AG10803 (cell line): Measurements from ENCODE around the gene GAB1.

Source experiments
- DNase-seq: peaks from one replicate; pipeline ENCODE4 v3.0.0; 2010; ENCODE audit warnings: low read depth
- H3K4me3 ChIP-seq: 2 replicates; pipeline ENCODE4 v1.5.1; 2011; ENCODE audit warnings: mild to moderate bottlenecking, low read length, control low read depth
- TF ChIP-seq, protein P1 (sequence below): conservative IDR thresholded peaks from 2 replicates; pipeline ENCODE4 v1.5.1; 2011; ENCODE audit warnings: mild to moderate bottlenecking, low read length, control low read depth, inconsistent platforms

GAB1 gene

DNA sequence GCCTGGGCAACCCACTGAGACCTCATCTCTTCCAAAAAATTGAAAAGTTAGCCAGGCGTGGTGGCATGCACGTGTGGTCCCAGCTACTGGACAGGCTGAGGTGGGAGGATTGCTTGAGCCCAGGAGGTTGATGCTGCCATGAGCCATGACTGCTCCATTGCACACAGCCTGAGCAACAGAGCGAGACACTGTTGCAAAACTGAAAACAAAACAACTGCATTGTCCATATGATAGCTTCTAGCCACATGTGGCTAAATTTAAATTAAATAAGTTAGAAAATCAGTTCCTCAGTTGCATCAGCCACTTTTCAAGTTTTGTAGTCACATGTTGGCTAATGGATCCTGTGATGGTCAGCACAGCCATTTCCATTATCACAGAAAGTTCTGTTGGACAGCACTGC is 67.9 kb downstream of the GAB1 start:
- no peak overlapping the region for H3K4me3 ChIP-seq
- TF ChIP-seq, protein P1, sequence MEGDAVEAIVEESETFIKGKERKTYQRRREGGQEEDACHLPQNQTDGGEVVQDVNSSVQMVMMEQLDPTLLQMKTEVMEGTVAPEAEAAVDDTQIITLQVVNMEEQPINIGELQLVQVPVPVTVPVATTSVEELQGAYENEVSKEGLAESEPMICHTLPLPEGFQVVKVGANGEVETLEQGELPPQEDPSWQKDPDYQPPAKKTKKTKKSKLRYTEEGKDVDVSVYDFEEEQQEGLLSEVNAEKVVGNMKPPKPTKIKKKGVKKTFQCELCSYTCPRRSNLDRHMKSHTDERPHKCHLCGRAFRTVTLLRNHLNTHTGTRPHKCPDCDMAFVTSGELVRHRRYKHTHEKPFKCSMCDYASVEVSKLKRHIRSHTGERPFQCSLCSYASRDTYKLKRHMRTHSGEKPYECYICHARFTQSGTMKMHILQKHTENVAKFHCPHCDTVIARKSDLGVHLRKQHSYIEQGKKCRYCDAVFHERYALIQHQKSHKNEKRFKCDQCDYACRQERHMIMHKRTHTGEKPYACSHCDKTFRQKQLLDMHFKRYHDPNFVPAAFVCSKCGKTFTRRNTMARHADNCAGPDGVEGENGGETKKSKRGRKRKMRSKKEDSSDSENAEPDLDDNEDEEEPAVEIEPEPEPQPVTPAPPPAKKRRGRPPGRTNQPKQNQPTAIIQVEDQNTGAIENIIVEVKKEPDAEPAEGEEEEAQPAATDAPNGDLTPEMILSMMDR = no peak
- DNase-seq = no peak

DNA sequence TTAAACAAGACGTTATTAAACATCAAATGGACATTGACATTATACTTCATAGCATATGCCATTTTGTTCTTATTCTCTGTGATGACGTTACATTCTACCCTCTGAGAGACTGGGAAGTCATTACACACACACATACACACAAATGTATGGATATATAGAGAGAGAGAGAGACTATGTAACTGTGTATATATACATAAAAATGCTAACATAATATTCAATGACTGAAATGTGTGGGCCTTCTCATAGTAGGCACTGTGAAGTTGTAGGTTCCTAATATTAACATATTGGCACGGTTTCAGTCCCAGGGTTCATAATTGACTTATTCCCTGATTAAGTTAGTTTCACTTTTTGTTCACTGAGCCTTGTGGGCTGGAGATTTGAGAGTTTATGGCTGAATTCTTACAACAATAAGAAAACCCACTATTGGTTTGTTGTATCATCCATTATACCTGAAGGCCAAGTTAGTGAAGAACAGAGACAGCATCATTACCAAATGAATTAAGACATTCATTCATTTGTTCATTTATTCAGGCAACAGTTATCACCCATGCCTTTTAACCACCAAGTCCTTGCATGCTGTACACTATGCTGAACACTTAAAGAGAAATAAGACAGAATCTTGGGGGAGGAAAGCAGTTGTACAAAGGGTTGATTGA is 68.5 kb downstream of the GAB1 start:
- TF ChIP-seq, protein P1 = no peak
- H3K4me3 ChIP-seq = no peak overlapping the region
- no peak for DNase-seq

DNA sequence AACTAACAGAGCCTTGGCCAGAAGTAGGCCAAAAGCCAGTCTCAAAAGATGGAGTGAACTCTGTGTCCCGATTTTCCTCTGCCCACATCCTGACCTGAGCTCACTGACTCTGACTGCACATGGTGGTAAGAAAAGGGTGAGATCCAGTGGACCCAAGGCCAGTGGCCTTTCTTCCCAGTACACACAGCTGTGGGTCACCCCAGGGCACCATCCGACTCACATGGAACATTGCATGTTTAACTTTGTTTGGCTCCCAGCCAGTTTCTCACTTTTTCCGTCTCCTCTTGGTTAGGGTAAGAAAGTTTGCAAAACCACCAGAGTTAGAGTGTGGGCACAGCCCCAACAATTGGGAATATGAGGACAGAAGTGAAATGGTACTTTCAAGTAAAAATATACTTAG is 69.8 kb downstream of the GAB1 start:
- no peak overlapping the region for H3K4me3 ChIP-seq
- peak; percentile 31 for DNase-seq
- TF ChIP-seq, protein P1 = no peak

DNA sequence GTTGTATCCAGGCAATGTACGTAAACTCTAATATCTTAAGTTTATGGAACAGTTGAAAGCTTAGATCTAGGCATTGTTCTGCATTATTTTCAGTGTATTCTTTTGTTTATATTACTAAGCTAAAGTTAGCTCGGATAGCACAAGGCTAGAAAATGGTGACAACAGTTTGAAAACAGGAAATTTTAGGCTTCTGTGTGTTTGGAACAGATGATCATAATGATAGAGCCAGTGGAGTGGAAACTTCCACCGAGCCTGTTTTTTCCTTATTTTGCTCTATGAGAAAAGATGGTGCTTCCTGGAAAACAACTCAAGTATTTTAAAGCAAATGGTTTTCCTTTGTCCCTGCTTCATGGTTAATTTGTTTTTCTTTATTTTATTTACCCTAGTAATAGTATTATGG is 70.8 kb downstream of the GAB1 start:
- H3K4me3 ChIP-seq = no peak overlapping the region
- TF ChIP-seq, protein P1 = no peak
- no peak for DNase-seq

DNA sequence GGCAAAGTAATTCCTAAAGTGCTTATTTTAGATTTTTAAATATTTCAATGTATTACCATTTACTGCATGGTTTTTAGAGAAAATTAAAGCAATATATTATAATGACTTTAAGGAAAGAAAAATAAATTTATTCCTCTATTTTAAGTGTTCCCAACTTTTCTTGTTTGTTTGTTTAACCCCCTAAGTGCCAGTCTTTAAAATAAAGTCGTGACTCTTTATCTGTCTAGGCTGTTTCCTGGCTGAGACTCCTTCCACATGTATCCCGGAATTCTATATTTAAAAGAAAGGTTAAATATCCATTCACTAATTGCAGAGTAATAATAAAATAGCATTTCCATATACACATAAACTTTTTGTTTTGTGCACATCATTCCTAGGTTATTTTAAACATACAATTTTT is 71.2 kb downstream of the GAB1 start:
- DNase-seq = no peak
- TF ChIP-seq, protein P1 = no peak
- no peak overlapping the region for H3K4me3 ChIP-seq

DNA sequence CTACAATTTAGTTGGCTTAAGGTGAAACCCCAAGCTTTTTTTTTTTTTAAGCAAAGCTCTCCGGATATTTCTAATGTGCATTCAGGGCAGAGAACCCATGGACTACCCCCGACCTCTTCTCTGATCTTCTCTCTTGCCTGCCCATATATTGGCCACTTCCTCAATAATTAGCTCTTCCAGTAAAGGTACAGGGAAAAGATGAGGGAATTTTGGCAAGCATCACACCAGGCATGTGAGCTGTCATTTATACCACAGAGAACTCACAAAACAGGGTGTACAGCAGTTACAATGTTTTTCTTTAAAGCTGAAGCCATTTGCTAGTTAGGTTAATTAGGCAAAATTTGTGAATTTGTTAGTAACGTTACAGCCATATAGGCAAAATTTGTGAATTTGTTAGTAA is 73.3 kb downstream of the GAB1 start:
- no peak for DNase-seq
- TF ChIP-seq, protein P1 = no peak
- no peak overlapping the region for H3K4me3 ChIP-seq

DNA sequence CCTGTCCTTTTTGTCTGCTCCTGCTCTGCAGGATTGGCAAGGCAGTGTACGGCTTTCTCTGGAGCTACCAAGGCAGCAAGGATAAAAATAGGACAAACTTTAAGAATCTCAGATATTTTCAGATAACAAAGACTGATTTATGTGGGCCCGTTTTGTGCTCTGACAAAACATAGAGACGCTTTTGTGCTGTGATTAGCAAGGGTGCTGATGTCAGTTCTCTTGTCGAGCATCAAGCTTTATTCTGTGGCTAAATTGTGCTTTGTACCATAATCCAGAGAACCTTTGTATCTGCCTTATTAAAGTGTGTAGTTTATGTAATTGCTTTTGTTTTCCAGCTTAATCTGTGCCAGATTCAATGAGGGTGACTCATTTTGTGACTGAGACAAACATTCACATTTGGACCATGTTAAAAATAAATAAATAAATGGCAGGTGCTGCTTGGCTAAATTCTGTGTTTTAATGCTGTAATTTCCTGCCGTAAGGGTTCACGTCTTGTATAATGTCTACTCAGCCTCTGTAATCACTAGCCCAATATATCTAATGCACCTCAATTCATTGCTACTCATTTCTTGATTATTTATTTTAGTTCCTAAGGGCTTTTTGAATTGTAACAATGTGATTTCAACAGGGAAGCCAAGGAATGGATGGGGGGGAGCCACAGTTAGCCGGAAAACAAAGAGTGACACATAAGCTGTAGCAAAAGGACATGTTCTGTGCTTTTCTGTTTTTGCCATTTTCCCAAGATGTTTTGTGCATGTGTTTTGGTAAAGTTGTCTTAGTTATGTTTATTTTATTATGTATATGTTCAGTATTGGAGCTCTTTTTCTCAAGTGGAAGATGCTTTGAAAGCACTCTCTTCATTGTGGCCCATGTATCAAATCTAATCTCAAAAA is 75.1 kb downstream of the GAB1 start:
- TF ChIP-seq, protein P1 = no peak
- peak; percentile 53 for DNase-seq
- H3K4me3 ChIP-seq = no peak overlapping the region
